Measurements from ENCODE around the gene HEMGN. TPM values are rescaled to one million over a fixed set of nuclear protein-coding genes. Genes with fewer than 3 reads are reported as not detected.
A peak's percentile ranks its signal among the peaks of the same experiment; 100 is the strongest.

The HEMGN gene
- total and polyA plus RNA-seq, 2 experiments from 2014 or later, result not detected

DNA sequence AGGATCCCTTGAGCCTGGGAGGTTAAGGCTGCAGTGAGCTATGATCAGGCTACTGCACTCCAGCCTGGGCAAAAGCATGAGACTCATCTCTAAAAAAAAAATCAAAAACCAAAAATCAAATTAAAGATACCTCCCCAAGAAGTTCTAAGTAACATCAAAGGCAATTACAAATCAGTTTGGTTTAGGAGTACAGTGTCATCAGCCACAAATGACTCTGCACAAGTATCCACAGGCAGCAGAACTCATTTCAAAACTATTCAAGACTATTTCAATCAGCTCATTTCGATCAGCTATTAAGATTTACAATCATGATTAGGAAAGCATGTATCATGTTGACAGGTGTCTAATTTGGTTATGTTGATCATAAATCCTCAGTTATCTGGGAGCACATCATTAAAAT, 34.8 kb downstream of the HEMGN start (continued):
- TF ChIP-seq, protein P1, sequence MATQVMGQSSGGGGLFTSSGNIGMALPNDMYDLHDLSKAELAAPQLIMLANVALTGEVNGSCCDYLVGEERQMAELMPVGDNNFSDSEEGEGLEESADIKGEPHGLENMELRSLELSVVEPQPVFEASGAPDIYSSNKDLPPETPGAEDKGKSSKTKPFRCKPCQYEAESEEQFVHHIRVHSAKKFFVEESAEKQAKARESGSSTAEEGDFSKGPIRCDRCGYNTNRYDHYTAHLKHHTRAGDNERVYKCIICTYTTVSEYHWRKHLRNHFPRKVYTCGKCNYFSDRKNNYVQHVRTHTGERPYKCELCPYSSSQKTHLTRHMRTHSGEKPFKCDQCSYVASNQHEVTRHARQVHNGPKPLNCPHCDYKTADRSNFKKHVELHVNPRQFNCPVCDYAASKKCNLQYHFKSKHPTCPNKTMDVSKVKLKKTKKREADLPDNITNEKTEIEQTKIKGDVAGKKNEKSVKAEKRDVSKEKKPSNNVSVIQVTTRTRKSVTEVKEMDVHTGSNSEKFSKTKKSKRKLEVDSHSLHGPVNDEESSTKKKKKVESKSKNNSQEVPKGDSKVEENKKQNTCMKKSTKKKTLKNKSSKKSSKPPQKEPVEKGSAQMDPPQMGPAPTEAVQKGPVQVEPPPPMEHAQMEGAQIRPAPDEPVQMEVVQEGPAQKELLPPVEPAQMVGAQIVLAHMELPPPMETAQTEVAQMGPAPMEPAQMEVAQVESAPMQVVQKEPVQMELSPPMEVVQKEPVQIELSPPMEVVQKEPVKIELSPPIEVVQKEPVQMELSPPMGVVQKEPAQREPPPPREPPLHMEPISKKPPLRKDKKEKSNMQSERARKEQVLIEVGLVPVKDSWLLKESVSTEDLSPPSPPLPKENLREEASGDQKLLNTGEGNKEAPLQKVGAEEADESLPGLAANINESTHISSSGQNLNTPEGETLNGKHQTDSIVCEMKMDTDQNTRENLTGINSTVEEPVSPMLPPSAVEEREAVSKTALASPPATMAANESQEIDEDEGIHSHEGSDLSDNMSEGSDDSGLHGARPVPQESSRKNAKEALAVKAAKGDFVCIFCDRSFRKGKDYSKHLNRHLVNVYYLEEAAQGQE (IDR thresholded peaks at IDR 0.05; ENCODE audit: unreplicated experiment), result no peak
- TF ChIP-seq POLR2AphosphoS5 (IDR thresholded peaks at IDR 0.05; ENCODE audit: low read depth) (no peak), ZNF331 (CRISPR knock-in tag; IDR thresholded peaks at IDR 0.05; ENCODE audit: low read depth) (no peak), NANOG (IDR thresholded peaks at IDR 0.05; ENCODE audit: borderline replicate concordance) (no peak), ZNF114 (CRISPR knock-in tag; IDR thresholded peaks at IDR 0.05) (no peak), CREB1 (CRISPR knock-in tag; IDR thresholded peaks at IDR 0.05; ENCODE audit: low read depth) (no peak), EZH2 (IDR thresholded peaks at IDR 0.05; ENCODE audit: low read depth, unreplicated experiment) (no peak), STAT1 (IDR thresholded peaks at IDR 0.05; ENCODE audit: unreplicated experiment) (no peak)
- TF ChIP-seq, protein P2, sequence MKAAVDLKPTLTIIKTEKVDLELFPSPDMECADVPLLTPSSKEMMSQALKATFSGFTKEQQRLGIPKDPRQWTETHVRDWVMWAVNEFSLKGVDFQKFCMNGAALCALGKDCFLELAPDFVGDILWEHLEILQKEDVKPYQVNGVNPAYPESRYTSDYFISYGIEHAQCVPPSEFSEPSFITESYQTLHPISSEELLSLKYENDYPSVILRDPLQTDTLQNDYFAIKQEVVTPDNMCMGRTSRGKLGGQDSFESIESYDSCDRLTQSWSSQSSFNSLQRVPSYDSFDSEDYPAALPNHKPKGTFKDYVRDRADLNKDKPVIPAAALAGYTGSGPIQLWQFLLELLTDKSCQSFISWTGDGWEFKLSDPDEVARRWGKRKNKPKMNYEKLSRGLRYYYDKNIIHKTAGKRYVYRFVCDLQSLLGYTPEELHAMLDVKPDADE (IDR thresholded peaks at IDR 0.05), result no peak
- TF ChIP-seq, protein P3, sequence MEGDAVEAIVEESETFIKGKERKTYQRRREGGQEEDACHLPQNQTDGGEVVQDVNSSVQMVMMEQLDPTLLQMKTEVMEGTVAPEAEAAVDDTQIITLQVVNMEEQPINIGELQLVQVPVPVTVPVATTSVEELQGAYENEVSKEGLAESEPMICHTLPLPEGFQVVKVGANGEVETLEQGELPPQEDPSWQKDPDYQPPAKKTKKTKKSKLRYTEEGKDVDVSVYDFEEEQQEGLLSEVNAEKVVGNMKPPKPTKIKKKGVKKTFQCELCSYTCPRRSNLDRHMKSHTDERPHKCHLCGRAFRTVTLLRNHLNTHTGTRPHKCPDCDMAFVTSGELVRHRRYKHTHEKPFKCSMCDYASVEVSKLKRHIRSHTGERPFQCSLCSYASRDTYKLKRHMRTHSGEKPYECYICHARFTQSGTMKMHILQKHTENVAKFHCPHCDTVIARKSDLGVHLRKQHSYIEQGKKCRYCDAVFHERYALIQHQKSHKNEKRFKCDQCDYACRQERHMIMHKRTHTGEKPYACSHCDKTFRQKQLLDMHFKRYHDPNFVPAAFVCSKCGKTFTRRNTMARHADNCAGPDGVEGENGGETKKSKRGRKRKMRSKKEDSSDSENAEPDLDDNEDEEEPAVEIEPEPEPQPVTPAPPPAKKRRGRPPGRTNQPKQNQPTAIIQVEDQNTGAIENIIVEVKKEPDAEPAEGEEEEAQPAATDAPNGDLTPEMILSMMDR (conservative IDR thresholded peaks at IDR 0.05; ENCODE audit: low read depth in 2 of 2), result no peak

DNA sequence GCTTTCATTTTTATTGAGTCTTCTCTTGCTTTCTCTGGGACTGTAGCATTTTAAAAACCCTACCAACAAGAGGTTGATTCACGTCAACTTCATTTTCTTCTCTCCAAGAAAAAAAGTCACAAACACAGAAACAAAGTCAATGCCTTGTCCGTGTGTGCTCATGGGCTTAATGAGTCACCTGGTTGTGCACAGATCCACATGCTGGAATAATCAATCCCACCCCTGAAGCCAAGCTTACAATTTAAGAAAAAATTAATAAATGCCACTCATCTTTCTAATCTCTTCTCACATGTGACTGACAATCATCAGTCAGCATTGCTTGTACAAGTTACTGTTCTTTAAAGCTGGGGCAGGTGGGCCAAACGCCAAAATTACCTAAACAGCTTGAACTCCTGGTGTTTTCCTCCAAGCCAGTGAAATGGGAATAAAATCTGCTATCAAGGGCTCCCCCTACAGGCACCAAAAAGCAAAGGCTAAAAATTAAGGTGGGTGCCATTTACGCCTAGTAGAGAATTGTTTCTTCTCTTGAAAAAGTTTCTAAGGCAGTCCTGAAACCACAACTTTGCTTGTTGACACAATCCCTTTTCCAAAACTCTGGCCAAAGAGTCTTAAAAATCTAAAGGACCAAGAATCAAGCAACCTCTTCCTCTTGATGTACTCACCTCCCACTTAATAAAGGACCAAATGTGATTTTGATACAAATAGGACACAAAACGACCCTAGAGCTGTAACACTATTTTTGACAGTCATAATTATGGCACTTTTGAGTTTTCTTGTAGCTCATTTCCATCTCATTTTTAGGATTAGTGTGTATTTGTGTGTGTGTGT, 37.0 kb downstream of the HEMGN start:
- no peaks in the 10 kb centered on the region for H3K27me3 ChIP-seq (ENCODE audit: insufficient read depth)
- no peak overlapping the region for H3K4me2 ChIP-seq
- TF ChIP-seq, protein P3 (conservative IDR thresholded peaks at IDR 0.05; ENCODE audit: low read depth in 2 of 2), result peak; percentile 70 to 86
- no peak for TF ChIP-seq ZNF114 (CRISPR knock-in tag; IDR thresholded peaks at IDR 0.05)
- no peak overlapping the region for H3K27ac Mint-ChIP-seq
- H3K4me1 Mint-ChIP-seq, result no peaks in the 10 kb centered on the region; the same call in 2 of the 3 replicates
- H3K27me3 Mint-ChIP-seq (ENCODE audit: insufficient read depth, low read depth, poor library complexity), result no peaks in the 10 kb centered on the region
- H3K4me3 Mint-ChIP-seq, result no peak overlapping the region
- H4K20me1 ChIP-seq (replicated peaks; ENCODE audit: insufficient read depth), result no peaks in the 10 kb centered on the region; the same call in 1 of the 2 replicates
- no peaks in the 10 kb centered on the region for H3K9me3 Mint-ChIP-seq
- H3K9me2 ChIP-seq (ENCODE audit: insufficient read depth), result no peaks in the 10 kb centered on the region
- peak; percentile 68 for DNase-seq (ENCODE audit: low spot score)
- H3K36me3 ChIP-seq (ENCODE audit: insufficient read depth), result no peaks in the 10 kb centered on the region
- no peaks in the 10 kb centered on the region for H3K36me3 Mint-ChIP-seq (ENCODE audit: low read depth)
- H2AFZ ChIP-seq, result no peak overlapping the region
- ATAC-seq, result peak; percentile 68; the same call in 2 of the 3 replicates
- H3K27ac ChIP-seq (ENCODE audit: low read depth), result no peak overlapping the region
- H3K4me3 ChIP-seq, result no peak overlapping the region
- no peaks in the 10 kb centered on the region for H3F3A ChIP-seq (replicated peaks; ENCODE audit: low read depth)
- H3K79me2 ChIP-seq (replicated peaks; ENCODE audit: insufficient read depth), result no peaks in the 10 kb centered on the region
- H3K4me1 ChIP-seq (ENCODE audit: insufficient read depth), result no peaks in the 10 kb centered on the region
